ENCODE data around the gene BHLHE23.

BHLHE23 gene

DNA sequence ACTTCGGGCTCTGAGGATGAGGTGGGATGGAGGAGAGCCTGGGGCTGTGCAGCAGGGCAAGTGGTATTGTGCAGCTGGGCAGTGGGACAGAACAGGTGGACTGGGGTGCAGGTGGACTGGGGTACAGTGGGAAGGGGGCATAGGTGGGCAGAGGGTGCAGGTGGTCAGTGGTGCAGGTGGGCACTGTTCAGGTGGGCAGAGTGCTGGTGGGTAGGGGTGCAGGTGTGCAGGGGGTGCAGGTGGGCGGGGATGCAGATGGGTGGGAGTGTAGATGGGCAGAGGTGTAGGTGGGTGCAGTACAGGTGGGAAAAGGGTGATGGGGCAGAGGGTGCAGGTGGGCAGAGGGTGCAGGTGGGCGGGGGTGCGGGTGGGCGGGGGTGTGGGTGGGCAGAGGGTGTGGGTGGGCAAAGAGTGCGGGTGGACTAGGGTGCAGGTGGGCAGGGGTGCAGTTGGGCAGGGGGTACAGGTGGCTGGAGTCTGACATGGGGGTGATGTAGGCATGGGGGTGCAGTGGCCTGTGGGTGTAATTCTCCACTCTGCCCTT, 20.4 kb downstream of the BHLHE23 start:
- Mint-ChIP-seq H3K4me1 (ENCODE audit: low read depth) (peaks cover 8% of the 10 kb centered on the region), H3K4me3 (no peak overlapping the region), H3K9me3 (no peaks in the 10 kb centered on the region), H3K36me3 (ENCODE audit: low read depth) (no peaks in the 10 kb centered on the region), H3K27ac (no peak overlapping the region), H3K27me3 (ENCODE audit: low read depth) (peaks cover 29% of the 10 kb centered on the region)

DNA sequence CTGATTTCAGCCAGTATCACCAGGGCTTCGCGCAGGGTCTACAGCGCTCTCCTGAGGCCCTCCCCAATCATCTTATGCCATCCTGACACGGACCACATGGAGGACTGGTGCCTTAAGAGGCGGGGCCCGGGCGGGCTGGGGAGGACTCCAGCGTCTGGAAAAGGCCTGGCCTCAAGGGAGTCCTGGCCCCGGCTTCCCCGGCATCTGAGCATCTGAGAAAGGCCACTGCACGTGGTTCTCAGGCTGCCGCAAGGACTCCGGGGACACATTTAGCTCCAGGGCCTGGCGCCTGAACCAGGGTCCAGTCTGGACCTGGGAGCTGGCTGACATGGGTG, 21.4 kb downstream of the BHLHE23 start:
- H3K27me3 Mint-ChIP-seq (ENCODE audit: low read depth): peaks cover 37% of the 10 kb centered on the region
- H3K36me3 Mint-ChIP-seq (ENCODE audit: low read depth): no peaks in the 10 kb centered on the region
- H3K9me3 Mint-ChIP-seq: no peaks in the 10 kb centered on the region
- peaks cover 10% of the 10 kb centered on the region for H3K4me1 Mint-ChIP-seq (ENCODE audit: low read depth)
- no peak overlapping the region for H3K27ac Mint-ChIP-seq
- no peak overlapping the region for H3K4me3 Mint-ChIP-seq

DNA sequence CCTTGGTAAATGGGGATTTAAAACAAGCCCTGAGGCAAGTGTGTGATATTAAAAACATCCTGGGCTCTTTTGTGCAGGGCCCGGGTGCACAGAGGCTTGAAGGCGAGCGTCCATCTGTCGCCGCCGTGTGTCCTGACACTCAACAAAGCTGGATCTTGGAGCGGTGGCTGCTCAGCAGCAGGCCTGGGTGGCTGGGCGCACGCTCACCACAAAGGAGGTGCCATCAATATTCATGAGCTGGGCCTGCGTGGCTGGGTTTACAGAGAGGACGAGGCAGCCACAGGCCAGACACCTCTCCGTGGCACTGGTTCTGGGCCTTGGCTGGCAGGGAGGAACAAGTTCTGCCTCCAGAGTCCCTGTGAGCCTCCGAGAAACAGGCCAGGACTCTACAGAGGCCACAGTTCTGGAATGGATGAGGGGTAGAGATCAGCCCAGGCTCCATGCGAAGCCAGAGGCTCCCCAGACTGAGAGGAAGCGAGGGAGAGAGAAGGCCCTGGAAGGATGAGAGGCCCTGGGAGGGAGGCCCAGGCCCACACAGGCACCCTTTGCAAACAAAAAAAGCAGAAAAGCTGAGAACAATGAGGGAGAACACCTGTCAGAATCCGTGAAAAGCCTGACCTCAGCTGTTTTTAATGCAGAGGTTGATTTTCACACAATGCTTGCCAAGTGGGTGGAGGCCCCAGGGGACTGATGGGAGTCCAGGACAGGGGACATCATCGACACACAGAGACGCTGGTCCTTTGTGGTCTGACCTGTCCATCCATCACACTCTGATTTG, 21.9 kb downstream of the BHLHE23 start:
- Mint-ChIP-seq H3K4me1 (ENCODE audit: low read depth) (peaks cover 10% of the 10 kb centered on the region), H3K27me3 (ENCODE audit: low read depth) (peaks cover 41% of the 10 kb centered on the region), H3K9me3 (no peaks in the 10 kb centered on the region), H3K4me3 (no peak overlapping the region), H3K36me3 (ENCODE audit: low read depth) (no peaks in the 10 kb centered on the region), H3K27ac (no peak overlapping the region)

GRCh38 chr20:62983210-62983609, 23.6 kb downstream of the BHLHE23 start:
- Mint-ChIP-seq H3K4me3 (no peak overlapping the region), H3K27me3 (ENCODE audit: low read depth) (peaks cover 55% of the 10 kb centered on the region), H3K27ac (no peak overlapping the region), H3K9me3 (no peaks in the 10 kb centered on the region), H3K4me1 (ENCODE audit: low read depth) (peaks cover 10% of the 10 kb centered on the region), H3K36me3 (ENCODE audit: low read depth) (no peaks in the 10 kb centered on the region)

- Mint-ChIP-seq H3K4me1 (ENCODE audit: low read depth) (peaks cover 15% of the 10 kb centered on the region), H3K9me3 (no peaks in the 10 kb centered on the region), H3K27me3 (ENCODE audit: low read depth) (peaks cover 59% of the 10 kb centered on the region), H3K36me3 (ENCODE audit: low read depth) (no peaks in the 10 kb centered on the region), H3K27ac (no peak overlapping the region), H3K4me3 (no peak overlapping the region)
Measured at GRCh38 chr20:62982124-62983075, 24.4 kb downstream of the BHLHE23 start.

GRCh38 chr20:62980970-62981369, 25.8 kb downstream of the BHLHE23 start:
- Mint-ChIP-seq H3K4me3 (no peak overlapping the region), H3K4me1 (ENCODE audit: low read depth) (peaks cover 15% of the 10 kb centered on the region), H3K27ac (no peak overlapping the region), H3K27me3 (ENCODE audit: low read depth) (peaks cover 68% of the 10 kb centered on the region), H3K9me3 (no peaks in the 10 kb centered on the region), H3K36me3 (ENCODE audit: low read depth) (no peaks in the 10 kb centered on the region)

- H3K4me1 Mint-ChIP-seq (ENCODE audit: low read depth): peaks cover 15% of the 10 kb centered on the region
- no peaks in the 10 kb centered on the region for H3K9me3 Mint-ChIP-seq
- no peak overlapping the region for H3K4me3 Mint-ChIP-seq
- H3K27me3 Mint-ChIP-seq (ENCODE audit: low read depth): peaks cover 72% of the 10 kb centered on the region
- H3K36me3 Mint-ChIP-seq (ENCODE audit: low read depth): no peaks in the 10 kb centered on the region
- no peak overlapping the region for H3K27ac Mint-ChIP-seq
Measured at GRCh38 chr20:62980380-62980960, 26.3 kb downstream of the BHLHE23 start.

DNA sequence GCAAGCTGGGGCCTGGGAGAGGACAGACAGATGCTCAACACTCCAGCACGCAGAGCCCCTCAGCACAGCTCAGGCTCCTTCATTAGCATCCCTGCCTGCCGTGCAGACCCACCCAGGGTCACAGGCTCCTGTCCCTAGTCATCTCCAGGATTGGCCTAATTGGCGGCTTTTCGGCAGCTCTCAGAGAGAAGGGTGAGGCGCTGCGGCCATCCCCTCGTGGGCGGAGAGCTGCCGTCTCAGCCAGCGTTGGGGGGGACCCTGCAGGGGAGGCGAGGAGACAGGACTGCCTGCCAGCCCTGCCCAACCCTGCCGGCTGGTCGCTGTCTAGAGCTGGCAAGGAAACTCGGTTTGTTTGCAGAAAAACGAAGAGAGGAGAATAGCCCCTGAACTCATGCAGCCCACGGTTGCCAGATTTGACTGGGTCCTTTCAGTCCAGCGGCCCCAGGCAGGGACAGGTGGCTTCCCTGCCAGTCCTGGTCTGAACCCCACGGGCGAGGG, 26.8 kb downstream of the BHLHE23 start:
- Mint-ChIP-seq H3K27me3 (ENCODE audit: low read depth) (peaks cover 74% of the 10 kb centered on the region), H3K9me3 (no peaks in the 10 kb centered on the region), H3K4me1 (ENCODE audit: low read depth) (peaks cover 15% of the 10 kb centered on the region), H3K27ac (no peak overlapping the region), H3K4me3 (no peak overlapping the region), H3K36me3 (ENCODE audit: low read depth) (no peaks in the 10 kb centered on the region)

DNA sequence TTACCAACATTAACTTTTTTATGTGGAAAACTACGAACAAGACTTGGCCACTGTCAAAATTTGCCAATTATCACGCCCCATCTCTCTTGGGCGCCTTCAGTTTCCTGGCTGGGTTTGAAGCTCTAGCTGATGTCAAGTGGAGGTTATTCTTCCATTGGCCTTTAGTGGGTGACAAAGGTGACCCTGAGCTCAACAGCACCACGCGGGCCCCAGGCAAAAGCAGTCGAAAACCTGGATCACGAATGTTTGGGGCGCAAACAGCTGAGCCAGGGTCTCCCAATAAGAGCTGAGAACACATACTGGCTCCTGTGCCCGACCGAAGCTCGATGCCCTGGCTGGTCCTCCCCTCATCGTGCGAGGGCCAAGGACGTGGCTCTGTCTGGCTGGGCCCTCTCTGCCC, 27.5 kb downstream of the BHLHE23 start:
- Mint-ChIP-seq H3K4me1 (ENCODE audit: low read depth) (peaks cover 15% of the 10 kb centered on the region), H3K27ac (no peak overlapping the region), H3K9me3 (no peaks in the 10 kb centered on the region), H3K27me3 (ENCODE audit: low read depth) (peaks cover 74% of the 10 kb centered on the region), H3K4me3 (no peak overlapping the region), H3K36me3 (ENCODE audit: low read depth) (no peaks in the 10 kb centered on the region)

GRCh38 chr20:62978561-62978943, 28.2 kb downstream of the BHLHE23 start:
- H3K4me1 Mint-ChIP-seq (ENCODE audit: low read depth): peaks cover 15% of the 10 kb centered on the region
- no peaks in the 10 kb centered on the region for H3K9me3 Mint-ChIP-seq
- H3K36me3 Mint-ChIP-seq (ENCODE audit: low read depth): no peaks in the 10 kb centered on the region
- H3K27ac Mint-ChIP-seq: no peak overlapping the region
- H3K27me3 Mint-ChIP-seq (ENCODE audit: low read depth): peaks cover 76% of the 10 kb centered on the region
- no peak overlapping the region for H3K4me3 Mint-ChIP-seq

DNA sequence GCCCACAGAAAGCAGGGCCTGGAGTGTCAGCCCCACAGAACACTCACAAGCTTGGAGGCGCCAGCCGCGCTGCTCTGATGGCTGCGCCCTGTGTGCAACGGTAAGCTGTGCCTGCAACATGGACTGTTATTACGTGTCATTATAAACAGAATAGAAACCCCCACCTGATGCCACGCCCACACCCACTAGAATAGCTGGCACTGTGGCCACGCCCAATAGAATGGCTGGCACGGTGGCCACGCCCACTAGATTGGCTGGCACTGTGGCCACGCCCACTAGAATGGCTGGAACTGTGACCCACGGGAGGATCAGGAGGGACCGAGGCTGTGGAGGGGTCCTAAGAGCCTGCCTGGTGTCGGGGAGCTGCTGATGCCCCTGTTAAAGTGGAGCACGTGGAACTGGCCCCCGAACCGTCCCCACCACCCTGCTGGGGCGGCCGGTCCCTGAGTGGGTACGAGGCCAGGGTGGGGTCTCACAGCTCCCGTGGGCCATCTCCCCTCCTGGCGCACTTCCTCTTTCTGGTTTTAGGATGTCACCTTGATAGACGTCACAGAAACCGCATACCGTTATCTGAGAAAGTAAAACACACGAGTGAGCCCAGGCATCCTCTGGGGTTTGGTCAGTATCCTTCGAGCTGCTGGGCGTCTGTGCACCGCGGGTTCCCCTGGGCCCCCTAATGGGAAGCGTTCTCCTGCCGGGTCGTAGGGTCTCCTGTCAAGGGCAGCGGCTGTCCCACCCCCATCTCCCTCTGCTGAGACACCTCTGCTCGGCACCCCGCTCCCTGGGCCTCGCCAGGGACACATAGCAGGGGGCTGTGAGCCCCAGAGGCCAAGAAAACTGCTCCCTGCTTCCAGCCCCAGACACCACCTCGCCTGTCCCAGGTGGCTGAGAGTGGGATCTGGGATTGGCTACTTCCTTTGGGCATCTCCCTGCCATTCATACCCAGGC, 28.9 kb downstream of the BHLHE23 start:
- Mint-ChIP-seq H3K9me3 (no peaks in the 10 kb centered on the region), H3K4me3 (peak overlapping the region; percentile 31), H3K4me1 (ENCODE audit: low read depth) (peaks cover 15% of the 10 kb centered on the region), H3K27ac (no peak overlapping the region), H3K36me3 (ENCODE audit: low read depth) (no peaks in the 10 kb centered on the region), H3K27me3 (ENCODE audit: low read depth) (peaks cover 77% of the 10 kb centered on the region)

- Mint-ChIP-seq H3K36me3 (ENCODE audit: low read depth) (no peaks in the 10 kb centered on the region), H3K4me1 (ENCODE audit: low read depth) (peaks cover 17% of the 10 kb centered on the region), H3K27me3 (ENCODE audit: low read depth) (peaks cover 77% of the 10 kb centered on the region), H3K27ac (no peak overlapping the region), H3K4me3 (no peak overlapping the region), H3K9me3 (no peaks in the 10 kb centered on the region)
Measured at GRCh38 chr20:62976886-62977285, 29.9 kb downstream of the BHLHE23 start.

- H3K4me3 Mint-ChIP-seq: no peak overlapping the region
- no peaks in the 10 kb centered on the region for H3K36me3 Mint-ChIP-seq (ENCODE audit: low read depth)
- H3K27ac Mint-ChIP-seq: no peak overlapping the region
- H3K4me1 Mint-ChIP-seq (ENCODE audit: low read depth): peaks cover 20% of the 10 kb centered on the region
- H3K27me3 Mint-ChIP-seq (ENCODE audit: low read depth): peaks cover 76% of the 10 kb centered on the region
- H3K9me3 Mint-ChIP-seq: no peaks in the 10 kb centered on the region
Measured at GRCh38 chr20:62975812-62976508, 30.8 kb downstream of the BHLHE23 start.

Measured in T-helper 1 cell treated with Interleukin-12 subunit alpha and Interleukin-12 subunit beta and Interleukin-4 antibody, amounts not matched to agents 30 μg/mL and 1 μg/mL, for 36 hours (primary cell).